ENCODE measurements around the gene PAXX.

DNA sequence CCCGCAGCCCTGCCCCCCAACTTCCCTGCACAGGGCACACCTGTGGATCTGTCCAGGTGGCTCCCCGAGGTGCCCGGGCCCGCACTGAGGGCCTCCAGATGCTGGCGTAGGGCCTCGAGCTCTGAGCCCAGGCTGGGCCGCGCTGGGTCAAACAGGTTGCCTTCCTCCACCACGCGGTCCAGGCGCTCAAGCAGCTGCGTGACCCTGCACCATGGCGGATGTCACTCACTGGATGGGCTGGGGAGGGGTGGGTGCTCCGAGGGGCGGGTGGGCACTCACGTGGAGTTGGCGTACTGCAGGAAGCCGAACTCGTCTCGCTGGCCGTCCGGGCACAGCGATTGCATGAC, 30.4 kb downstream of the PAXX start:
- TF ChIP-seq, protein P1, sequence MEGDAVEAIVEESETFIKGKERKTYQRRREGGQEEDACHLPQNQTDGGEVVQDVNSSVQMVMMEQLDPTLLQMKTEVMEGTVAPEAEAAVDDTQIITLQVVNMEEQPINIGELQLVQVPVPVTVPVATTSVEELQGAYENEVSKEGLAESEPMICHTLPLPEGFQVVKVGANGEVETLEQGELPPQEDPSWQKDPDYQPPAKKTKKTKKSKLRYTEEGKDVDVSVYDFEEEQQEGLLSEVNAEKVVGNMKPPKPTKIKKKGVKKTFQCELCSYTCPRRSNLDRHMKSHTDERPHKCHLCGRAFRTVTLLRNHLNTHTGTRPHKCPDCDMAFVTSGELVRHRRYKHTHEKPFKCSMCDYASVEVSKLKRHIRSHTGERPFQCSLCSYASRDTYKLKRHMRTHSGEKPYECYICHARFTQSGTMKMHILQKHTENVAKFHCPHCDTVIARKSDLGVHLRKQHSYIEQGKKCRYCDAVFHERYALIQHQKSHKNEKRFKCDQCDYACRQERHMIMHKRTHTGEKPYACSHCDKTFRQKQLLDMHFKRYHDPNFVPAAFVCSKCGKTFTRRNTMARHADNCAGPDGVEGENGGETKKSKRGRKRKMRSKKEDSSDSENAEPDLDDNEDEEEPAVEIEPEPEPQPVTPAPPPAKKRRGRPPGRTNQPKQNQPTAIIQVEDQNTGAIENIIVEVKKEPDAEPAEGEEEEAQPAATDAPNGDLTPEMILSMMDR (IDR thresholded peaks at IDR 0.05) = no peak
- no peak for TF ChIP-seq POLR2AphosphoS5 (IDR thresholded peaks at IDR 0.05; ENCODE audit: low read depth, low read length)

Data from Panc1 (cell line).